Hematopoietic multipotent progenitor cell treated with erythropoietin and hydrocortisone succinate and interleukin-3 and kit ligand, for 8 days (in vitro differentiated cells): Measurements from ENCODE around the gene COBL.

ENCODE experiments used
- DNase-seq: peaks from one replicate; pipeline ENCODE4 v3.0.0-alpha.2; 2015

The COBL gene

GRCh38 chr7:51138123-51139085 lies 178.2 kb downstream of the COBL start:
- DNase-seq, result no peak

GRCh38 chr7:51135576-51135975 lies 181.0 kb downstream of the COBL start:
- DNase-seq, result no peak

- DNase-seq, result no peak
Observed at GRCh38 chr7:51134013-51134441, 182.6 kb downstream of the COBL start.

- no peak for DNase-seq
Observed at GRCh38 chr7:51132661-51133060, 183.9 kb downstream of the COBL start.

- DNase-seq, result peak; percentile 30
Observed at GRCh38 chr7:51129527-51130472, 186.8 kb downstream of the COBL start.

GRCh38 chr7:51128545-51129435 lies 187.8 kb downstream of the COBL start:
- no peak for DNase-seq

GRCh38 chr7:51127618-51127904 lies 189.0 kb downstream of the COBL start:
- DNase-seq, result no peak

GRCh38 chr7:51126813-51127617 lies 189.6 kb downstream of the COBL start:
- no peak for DNase-seq

- no peak for DNase-seq
Observed at GRCh38 chr7:51126324-51126723, 190.3 kb downstream of the COBL start.

- no peak for DNase-seq
Observed at GRCh38 chr7:51124321-51124720, 192.3 kb downstream of the COBL start.

- DNase-seq, result no peak
Observed at GRCh38 chr7:51123322-51124019, 193.1 kb downstream of the COBL start.

- no peak for DNase-seq
Observed at GRCh38 chr7:51121931-51122425, 194.6 kb downstream of the COBL start.

GRCh38 chr7:51121036-51121790 lies 195.4 kb downstream of the COBL start:
- no peak for DNase-seq

- DNase-seq, result no peak
Observed at GRCh38 chr7:51118628-51119027, 198.0 kb downstream of the COBL start.

- no peak for DNase-seq
Observed at GRCh38 chr7:51114501-51114900, 202.1 kb downstream of the COBL start.

GRCh38 chr7:51113962-51114361 lies 202.6 kb downstream of the COBL start:
- DNase-seq, result no peak

GRCh38 chr7:51113560-51113959 lies 203.0 kb downstream of the COBL start:
- DNase-seq, result no peak

GRCh38 chr7:51111241-51111940 lies 205.2 kb downstream of the COBL start:
- no peak for DNase-seq

- DNase-seq, result no peak
Observed at GRCh38 chr7:51108134-51108533, 208.5 kb downstream of the COBL start.

GRCh38 chr7:51104278-51104677 lies 212.3 kb downstream of the COBL start:
- no peak for DNase-seq
